ENCODE data around the gene GCLC. TPM values are rescaled to one million over a fixed set of nuclear protein-coding genes. Genes with fewer than 3 reads are reported as not detected.

GCLC gene
- total RNA-seq, 1 experiment from 2014 or later = 37.2 TPM

GRCh38 chr6:53585208-53585900, 40.5 kb upstream of the GCLC start:
- ChIA-PET CTCF (no interaction called here), POLR2A (no interaction called here)
- intact Hi-C loops (cut with micrococcal nuclease; ENCODE audit: unreplicated experiment) = no loop called here
- Histone ChIP-seq H3K36me3 (ENCODE audit: control insufficient read depth, insufficient read depth, low read length) (no peaks in the 10 kb centered on the region), H3K27me3 (ENCODE audit: control insufficient read depth, insufficient read depth, low read length) (no peaks in the 10 kb centered on the region), H3K9me3 (ENCODE audit: control insufficient read depth, insufficient read depth, low read depth, low read length) (no peaks in the 10 kb centered on the region), H3K4me1 (ENCODE audit: control insufficient read depth, insufficient read depth, low read length) (no peaks in the 10 kb centered on the region), H3K27ac (ENCODE audit: low read length) (no peak overlapping the region), H3K4me3 (ENCODE audit: low read depth in 2 of 2, low read length in 2 of 2) (no peak overlapping the region)
- no peak for ATAC-seq
- DNase-seq (ENCODE audit: low read depth, low spot score) = no peak
- no TSS peak for BruUV-seq (replicated peaks)
- TF ChIP-seq CTCF (IDR thresholded peaks at IDR 0.05) (no peak), TCF7L2 (IDR thresholded peaks at IDR 0.05; ENCODE audit: low read depth, low read length) (no peak), SIN3A (IDR thresholded peaks at IDR 0.05; ENCODE audit: borderline replicate concordance, insufficient read depth, low read depth, low read length) (no peak), REST (IDR thresholded peaks at IDR 0.05; ENCODE audit: insufficient read depth in 1 of 2, low read depth in 2 of 2, low read length in 1 of 2) (no peak), POLR2AphosphoS5 (IDR thresholded peaks at IDR 0.05; ENCODE audit: low read depth, low read length) (no peak)
- in situ Hi-C loops (cut with HindIII; ENCODE audit: low pct_unique_long_range_greater_than_20kb, low sequenced_read_pairs) = no loop called here

DNA sequence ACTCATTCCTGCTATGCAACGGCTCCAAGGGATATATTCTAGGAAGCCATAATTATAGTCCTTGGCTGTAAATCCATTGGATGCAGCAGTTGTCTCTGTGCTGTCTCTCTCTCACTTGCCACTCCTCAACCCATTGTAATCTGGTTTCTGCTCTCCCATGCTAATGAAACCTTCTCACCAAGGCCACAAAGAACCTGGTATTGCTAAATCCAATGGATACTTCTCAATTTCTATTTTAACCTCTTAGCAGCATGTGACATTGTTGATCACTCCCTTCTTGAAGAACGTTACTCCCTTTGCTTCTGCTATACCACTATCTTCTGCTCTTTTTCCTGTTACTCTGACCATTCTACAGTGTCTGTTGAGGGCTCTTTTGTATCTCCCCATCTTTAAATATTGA, 39.8 kb upstream of the GCLC start:
- intact Hi-C loops (cut with micrococcal nuclease; ENCODE audit: unreplicated experiment) = no loop called here
- no TSS peak for BruUV-seq (replicated peaks)
- POLR2A ChIA-PET = no interaction called here
- H3K9me3 ChIP-seq (ENCODE audit: control insufficient read depth, insufficient read depth, low read depth, low read length) = no peaks in the 10 kb centered on the region
- CTCF ChIA-PET = no interaction called here
- no peak overlapping the region for H3K4me3 ChIP-seq (ENCODE audit: low read depth in 2 of 2, low read length in 2 of 2)
- no peak for ATAC-seq
- H3K27me3 ChIP-seq (ENCODE audit: control insufficient read depth, insufficient read depth, low read length) = no peaks in the 10 kb centered on the region
- H3K36me3 ChIP-seq (ENCODE audit: control insufficient read depth, insufficient read depth, low read length) = no peaks in the 10 kb centered on the region
- H3K27ac ChIP-seq (ENCODE audit: low read length) = no peak overlapping the region
- no peak for DNase-seq (ENCODE audit: low read depth, low spot score)
- in situ Hi-C loops (cut with HindIII; ENCODE audit: low pct_unique_long_range_greater_than_20kb, low sequenced_read_pairs) = no loop called here
- H3K4me1 ChIP-seq (ENCODE audit: control insufficient read depth, insufficient read depth, low read length) = no peaks in the 10 kb centered on the region
- TF ChIP-seq REST (IDR thresholded peaks at IDR 0.05; ENCODE audit: insufficient read depth in 1 of 2, low read depth in 2 of 2, low read length in 1 of 2) (no peak), POLR2AphosphoS5 (IDR thresholded peaks at IDR 0.05; ENCODE audit: low read depth, low read length) (no peak)

All from Panc1 (cell line).